ENCODE data around the gene TWNK.

Gene TWNK

DNA sequence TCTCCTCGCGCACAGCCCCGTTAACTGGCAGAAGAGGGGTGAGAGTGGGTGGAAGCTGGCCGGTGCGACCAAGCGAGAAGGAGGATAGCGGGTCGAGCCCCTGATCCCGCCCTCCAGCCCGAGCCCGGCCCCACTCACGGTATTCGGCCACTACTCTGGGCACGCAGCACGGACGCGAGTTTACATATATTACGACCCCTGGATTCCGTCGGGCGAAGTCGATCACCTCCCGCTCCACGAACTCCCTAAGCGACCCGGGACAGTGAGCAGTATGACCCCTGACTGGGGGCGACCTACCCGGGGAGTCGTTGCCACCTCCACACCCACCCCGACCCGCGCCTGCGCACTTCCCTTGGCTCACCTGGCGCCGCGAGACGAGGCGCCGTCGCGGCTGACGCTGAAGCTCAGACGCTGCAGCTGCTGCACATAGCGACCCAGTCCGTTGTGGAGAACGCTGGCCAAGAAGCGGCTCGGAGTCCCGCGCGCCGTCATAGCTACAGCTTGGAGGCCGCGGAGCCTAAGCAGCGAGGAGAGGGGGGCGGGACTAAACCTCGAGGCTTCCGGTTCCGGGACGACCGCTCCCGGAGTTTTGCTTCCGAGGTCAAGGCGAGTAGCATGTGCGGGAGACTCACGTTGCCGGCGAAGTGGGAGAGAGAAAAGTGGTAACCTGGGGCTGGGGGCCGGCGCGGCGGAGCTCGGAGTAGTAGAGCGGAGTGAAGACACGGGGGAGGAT is at the start of gene TWNK, which contains the start of gene MRPL43:
TSS of gene TWNK (plus strand) at position 592 of the 733 bp plus-strand sequence. CDS start 668 bp downstream, outside the sequence.
TSS of gene MRPL43 (minus strand) at position 546 of the 733 bp plus-strand sequence. CDS start at position 492, 54 bp downstream.
- peak; percentile 96 for FAIRE-seq
- DNase-seq (ENCODE audit: insufficient read length, low spot score): peak; percentile 89

DNA sequence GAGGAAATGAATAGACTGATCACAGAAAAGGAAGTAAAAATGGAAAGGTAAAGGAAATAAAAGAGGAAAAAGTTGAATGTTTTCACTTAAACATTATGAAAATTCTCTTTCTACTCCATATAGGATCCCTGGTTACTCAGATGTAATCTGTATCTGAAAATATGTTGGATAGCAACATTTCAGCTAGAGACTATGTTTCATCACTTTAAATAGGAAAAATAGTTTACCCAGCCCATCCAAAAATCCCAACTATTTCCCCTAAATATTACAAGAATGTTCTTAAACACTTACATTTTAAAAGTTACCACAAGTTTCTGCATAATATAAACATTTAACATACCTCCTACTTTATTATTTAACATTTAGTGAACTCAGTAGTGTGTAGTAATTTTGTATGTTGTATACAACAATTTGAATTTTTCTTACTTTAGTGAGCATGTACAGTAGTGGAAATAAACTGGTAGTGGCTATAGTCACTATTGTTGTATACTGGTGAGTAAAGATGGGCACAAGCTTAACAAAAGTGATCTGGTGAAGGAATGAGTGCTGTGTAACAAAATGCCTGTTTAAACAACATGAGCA is 47.5 kb upstream of the TWNK start:
- FAIRE-seq (no peak), DNase-seq (ENCODE audit: insufficient read length, low spot score) (no peak)

DNA sequence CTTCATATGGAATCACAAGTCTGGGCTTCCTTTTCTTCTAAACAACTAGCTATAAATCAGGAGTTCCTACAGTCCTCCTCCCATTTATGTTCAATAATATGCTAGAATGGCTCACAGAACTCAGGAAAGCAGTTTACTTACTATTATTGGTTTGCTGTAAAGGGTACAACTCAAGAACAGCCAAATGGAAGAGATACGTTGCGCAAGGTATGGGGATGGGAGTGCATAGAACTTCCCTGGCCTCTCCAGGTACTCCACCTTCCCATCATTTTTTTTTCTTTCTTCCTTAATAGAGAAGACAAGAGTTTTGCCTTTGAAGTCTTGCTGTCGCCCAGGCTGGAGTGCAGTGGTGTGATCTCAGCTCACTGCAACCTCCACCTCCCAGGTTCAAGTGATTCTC is 45.1 kb upstream of the TWNK start:
- DNase-seq (ENCODE audit: insufficient read length, low spot score): no peak
- FAIRE-seq: no peak

DNA sequence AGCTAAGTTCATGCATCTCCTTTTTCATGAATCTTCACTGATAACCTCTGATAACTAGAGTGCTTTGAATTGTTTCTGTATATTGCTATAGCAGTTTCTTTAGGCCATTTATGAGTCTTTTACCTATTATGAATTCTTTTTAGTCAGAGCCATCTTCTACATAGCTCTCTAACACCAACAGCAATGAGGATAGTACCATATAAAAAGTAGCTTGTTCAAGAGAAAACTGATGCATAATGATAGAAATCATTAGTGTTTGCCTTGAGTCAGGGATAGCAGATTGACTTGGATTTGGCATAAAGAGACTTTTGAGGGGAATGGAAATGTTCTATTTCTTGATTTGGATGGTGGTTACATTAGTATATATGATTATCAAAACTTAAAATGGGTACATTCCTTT is 43.8 kb upstream of the TWNK start:
- FAIRE-seq (no peak), DNase-seq (ENCODE audit: insufficient read length, low spot score) (no peak)

DNA sequence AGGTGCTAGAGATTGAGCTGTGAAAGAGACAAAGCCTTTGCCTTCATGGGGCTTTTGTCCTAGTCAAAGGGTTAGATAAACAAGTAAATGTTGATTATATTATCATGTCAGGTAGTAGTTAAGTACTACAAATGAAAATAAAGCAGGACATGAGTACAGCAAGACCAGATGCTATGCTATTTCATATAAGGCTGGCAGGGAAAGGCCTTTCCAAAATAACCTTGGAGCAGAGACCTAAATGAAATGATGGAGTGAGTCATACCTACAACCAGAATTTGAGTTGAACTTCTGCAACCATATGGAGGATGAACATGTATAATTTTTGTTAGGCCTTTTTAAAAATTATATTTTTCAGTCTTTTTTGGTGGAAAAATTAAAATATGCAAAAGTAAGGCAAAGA is 41.6 kb upstream of the TWNK start:
- FAIRE-seq: no peak
- no peak for DNase-seq (ENCODE audit: insufficient read length, low spot score)

DNA sequence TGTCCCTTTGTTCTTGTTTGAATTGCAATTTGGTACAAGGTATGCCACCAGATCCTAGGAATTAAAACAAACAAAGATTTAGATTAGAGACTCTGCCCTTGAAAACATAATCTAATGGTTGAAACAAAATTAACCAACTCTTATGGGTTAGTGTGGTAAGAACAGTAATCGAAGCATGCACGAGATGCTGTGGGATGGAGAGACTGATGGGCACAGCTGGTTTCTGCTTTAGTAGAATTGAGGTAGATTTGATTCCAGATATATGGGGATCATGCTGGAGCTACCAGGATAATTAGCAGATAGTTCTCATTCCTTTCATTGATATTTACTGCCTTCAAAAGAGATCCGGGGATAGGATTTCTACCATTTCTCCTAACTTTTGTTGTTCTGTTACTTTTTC is 38.4 kb upstream of the TWNK start:
- DNase-seq (ENCODE audit: insufficient read length, low spot score) (no peak), FAIRE-seq (no peak)

DNA sequence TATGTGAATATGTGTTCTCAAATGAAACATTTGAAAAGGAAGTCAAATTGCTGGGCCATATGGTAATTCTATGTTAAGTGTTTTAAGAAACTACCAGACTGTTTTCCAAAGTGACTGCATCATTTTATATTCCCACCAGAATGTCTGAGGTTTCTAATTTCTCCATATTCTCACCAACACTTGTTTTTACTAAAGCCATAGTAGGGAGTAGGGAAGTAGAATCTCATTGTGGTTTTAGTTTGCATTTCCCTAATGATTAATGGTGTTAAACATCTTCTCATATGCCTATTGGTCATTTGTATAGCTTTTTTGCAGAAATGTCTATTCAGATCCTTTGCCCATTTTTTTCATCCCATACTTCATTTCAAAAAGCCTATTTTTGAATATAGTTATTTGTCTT is 27.1 kb upstream of the TWNK start:
- no peak for FAIRE-seq

DNA sequence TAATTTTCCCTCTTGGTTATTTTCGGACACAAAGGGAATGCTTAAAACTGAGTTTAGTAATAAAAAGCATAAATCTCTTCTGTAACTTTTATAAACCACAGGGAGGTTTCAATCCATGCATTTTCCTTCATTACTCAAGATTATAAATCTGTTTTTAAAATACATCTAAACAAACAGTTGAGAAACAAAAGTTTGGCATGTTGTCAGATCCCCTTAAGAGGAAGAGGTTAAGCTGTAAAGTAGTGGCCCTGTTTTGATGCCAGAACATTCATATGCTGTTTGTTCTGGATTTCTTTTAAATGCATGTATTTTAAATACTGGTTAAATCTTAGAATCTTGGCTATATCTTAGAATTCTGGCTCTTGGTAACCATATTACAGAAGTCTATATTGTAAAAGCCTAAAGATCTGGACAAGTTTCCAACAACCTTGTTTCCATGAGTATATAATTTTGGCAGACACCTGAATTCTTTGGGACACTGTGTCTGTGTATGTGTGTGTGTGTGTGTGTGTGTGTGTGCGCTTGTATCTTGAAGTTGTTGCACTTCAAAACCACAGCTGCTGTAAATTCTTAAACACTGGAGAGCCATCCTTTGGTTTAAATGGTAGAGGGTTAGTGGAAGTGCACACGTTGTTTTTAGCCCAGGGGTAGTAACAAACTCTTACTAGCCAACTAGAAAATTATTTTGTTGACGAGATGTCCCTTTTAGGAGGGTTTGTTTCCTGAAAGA is 24.8 kb upstream of the TWNK start:
- no peak for FAIRE-seq

More for the DNA sequence above, 27.1 kb upstream of the TWNK start:
- DNase-seq (ENCODE audit: insufficient read length, low spot score): no peak

DNA sequence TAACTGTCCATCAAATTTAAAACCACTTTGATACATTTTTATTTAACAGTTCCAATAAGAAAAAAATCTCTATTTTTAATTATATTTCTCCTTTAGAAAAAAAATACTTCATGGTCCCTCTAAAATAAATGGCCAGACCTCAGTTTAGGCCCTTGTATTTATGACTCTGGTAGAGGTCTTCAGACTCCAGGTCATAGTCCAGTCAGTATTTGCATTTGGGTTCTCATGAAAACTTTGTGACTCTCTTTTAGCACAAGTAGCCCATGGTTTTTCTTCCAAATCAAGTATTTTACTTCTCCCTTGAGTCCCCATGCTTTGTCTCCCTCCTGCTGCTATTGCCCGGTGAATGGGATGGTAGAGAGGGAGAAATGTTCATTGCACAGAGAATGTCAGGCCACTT is 23.5 kb upstream of the TWNK start:
- no peak for FAIRE-seq

More for the DNA sequence above, 24.8 kb upstream of the TWNK start:
- no peak for DNase-seq (ENCODE audit: insufficient read length, low spot score)

DNA sequence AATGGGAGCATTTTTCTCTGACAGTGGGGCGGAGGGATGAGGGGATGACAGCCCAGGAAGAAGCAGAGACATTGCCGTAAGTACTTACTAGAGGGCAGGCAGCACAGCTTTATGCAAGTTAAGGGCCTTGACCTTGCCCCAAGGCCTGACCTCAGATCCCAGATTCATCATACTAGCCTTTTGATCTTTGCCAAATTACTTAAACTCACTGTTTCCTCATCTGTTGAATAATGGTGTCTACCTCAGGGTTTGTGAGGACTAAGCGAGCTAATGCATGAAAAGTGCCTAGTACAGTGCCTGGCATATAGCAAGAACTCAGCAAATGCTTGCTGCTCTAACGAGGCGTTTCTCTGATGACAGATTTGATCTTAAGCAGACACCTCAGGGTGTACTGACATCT is 21.5 kb upstream of the TWNK start:
- FAIRE-seq: no peak

More for the DNA sequence above, 23.5 kb upstream of the TWNK start:
- no peak for DNase-seq (ENCODE audit: insufficient read length, low spot score)

DNA sequence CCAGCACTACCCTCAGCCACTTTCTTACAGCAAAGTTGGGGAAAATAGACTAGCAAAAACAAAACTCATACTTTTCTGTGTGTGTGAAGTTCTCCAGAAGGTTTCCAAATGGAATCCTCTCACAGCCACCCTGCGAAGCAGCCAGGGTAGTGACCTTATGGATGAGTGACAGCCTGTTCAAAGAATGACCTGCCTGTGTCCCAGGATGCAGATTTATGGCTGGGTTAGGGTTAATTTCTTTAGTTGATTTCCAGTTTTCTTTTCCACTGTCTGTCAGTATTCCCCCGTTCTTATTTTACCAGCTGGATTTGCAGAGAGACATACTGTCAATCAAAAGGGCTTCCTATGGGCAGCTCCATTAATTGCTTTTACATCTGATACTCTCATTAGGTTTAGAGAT is 20.5 kb upstream of the TWNK start:
- no peak for FAIRE-seq

More for the DNA sequence above, 21.5 kb upstream of the TWNK start:
- no peak for DNase-seq (ENCODE audit: insufficient read length, low spot score)

DNA sequence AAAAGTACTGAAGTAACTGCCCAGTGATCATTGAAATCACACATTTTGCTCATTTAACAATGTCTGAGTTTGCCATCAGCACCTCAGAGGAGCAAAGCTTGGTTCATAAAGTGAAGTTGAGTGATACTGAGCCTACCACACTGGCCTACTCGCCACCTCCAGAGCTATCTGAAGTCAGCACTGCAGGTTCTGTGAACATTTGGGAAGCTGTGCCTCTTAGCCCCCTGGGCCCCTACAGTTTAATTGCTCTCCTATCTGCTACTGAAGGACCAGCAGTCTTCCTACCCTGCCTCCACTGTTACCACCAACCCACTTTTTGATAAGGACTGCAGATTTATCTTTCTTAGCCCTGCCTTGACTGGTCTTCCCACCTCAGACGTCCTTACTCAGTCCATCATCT is 20.0 kb upstream of the TWNK start:
- FAIRE-seq (no peak), DNase-seq (ENCODE audit: insufficient read length, low spot score) (no peak)

More for the DNA sequence above, 20.5 kb upstream of the TWNK start:
- DNase-seq (ENCODE audit: insufficient read length, low spot score): no peak

DNA sequence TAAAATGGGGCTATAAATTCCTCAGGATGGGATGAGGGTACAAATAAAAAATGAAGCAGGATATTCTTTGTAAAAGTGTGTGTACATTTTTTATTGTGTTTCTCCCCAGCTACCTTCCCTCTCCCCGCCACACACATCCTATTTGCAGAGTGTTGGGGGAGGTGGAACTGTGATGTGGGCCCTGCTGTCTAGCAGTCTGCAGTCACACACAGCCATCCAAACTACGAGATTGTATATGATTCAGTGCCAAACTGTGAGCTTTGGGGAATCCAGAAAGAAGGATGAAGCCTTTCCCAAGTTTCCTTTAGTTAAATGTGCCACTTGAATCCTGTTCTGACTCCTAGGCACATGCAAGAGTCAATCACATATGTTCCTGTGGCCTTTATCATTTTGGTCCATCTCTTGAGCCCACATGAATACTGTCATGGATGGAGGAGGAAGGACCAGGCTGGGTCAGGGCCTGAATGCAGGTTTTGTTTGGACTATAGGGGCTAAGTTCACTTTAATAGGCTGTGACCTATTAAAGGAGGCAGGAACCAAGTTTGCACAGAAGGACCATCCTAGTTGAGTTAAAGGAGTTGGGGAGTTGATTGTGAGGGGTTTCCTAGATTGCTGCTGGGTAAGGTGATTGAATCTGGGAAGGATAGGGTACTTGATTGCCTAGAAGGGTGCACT is 19.1 kb upstream of the TWNK start:
- DNase-seq (ENCODE audit: insufficient read length, low spot score): no peak
- FAIRE-seq: no peak

DNA sequence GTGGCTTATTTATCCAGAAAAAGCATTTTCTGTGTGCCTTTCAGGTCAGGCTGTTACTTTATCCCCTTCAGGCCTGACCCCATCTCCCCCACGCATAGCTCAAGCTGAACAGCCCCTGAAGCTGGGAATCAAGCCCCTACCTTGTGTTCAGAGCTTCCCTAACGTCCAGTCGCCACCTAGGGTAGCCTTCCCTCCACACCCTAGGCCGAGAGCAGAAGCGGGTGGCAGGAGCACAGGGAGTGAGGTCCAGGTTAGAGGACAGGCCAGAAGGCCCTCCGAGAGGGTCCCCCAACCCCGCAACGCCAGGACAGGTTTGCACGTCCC is 18.5 kb upstream of the TWNK start:
- DNase-seq (ENCODE audit: insufficient read length, low spot score) (no peak), FAIRE-seq (no peak)

DNA sequence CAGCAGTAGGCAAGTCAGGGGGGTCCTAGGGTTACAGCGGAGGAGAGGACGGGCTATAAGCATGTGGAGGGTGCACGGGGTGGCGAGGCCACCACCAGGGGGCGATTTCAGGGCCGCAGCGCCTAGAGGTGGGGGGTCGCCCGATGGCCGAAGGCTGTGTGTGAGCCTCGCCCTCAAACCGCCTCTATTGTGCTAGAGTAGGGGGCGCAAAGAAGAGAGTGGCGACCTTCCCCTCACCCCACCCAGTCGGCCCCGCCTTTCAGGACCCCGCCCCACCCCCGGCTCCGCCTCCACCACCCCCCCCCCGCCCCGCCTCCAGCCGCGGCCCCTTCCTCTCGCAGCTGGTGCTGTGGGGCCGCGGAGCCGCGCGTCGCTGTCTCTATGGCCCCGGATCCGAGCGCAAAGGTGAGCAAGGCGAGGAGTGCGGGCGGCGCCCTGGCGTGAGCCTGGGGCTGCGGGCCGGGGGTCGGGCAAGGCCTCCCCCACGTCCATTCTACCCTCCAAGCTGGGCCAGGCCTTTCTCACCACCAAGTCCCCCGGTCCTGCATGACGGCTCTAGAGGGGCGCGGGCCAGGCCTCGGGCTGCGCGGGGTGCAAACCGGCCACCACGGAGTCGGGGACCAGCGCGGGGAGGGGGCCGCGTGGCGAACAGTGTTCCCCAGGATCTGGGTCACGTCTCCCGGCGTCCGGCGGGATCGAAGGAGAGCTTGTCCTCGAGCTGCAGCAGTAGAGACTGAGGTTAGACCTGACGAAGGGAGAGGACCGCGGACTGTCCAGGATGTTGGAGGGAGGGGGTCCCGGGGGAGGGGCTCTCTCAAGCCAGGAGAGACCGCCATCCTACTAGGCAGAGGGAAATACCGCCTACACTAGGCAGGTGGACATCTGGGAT is 17.9 kb upstream of the TWNK start, which contains the start of gene SEMA4G:
TSS of gene SEMA4G (plus strand) at position 318 of the 889 bp plus-strand sequence. CDS start 3,409 bp downstream, outside the sequence.
- FAIRE-seq: peak; percentile 28
- peak; percentile 61 for DNase-seq (ENCODE audit: insufficient read length, low spot score)

DNA sequence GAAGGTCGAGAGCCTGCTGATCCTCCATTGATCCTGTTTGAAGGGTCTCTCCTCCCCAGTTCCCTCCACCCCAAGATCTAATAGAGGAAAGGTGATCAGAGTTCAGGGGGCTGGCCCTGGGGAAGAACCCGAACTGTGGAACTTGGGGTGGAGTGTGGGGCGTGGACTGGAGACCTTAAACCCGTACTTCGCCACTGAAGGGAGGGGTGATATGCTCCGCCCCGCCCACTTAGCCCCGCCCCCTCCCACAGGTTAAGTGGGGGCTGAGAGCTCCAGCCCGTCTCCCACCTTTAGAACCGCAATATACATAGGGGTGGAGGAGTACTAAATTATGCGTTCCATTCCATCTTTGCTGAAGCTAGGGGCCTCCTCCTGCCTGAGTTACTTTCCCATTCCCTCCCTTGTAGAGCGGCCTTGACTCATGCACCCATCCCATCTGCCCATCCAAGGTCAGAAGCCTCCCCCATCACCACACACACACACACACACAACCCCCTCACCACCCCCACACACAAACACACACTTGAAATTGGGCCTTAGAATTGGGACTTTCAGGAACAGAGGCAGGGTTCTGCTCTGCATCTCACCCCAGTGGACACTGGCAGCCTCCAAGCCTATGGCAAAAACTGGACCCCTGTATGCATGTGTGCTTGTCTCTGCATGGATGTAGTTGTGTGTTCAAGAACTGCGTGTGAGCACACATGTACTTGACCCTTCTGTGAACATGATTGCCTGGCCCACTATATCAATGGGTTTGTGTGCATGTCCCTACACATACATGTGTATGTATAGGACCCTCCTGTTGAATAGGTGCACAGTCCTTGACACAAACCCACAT is 17.0 kb upstream of the TWNK start:
- DNase-seq (ENCODE audit: insufficient read length, low spot score) (no peak), FAIRE-seq (peak; percentile 71)

DNA sequence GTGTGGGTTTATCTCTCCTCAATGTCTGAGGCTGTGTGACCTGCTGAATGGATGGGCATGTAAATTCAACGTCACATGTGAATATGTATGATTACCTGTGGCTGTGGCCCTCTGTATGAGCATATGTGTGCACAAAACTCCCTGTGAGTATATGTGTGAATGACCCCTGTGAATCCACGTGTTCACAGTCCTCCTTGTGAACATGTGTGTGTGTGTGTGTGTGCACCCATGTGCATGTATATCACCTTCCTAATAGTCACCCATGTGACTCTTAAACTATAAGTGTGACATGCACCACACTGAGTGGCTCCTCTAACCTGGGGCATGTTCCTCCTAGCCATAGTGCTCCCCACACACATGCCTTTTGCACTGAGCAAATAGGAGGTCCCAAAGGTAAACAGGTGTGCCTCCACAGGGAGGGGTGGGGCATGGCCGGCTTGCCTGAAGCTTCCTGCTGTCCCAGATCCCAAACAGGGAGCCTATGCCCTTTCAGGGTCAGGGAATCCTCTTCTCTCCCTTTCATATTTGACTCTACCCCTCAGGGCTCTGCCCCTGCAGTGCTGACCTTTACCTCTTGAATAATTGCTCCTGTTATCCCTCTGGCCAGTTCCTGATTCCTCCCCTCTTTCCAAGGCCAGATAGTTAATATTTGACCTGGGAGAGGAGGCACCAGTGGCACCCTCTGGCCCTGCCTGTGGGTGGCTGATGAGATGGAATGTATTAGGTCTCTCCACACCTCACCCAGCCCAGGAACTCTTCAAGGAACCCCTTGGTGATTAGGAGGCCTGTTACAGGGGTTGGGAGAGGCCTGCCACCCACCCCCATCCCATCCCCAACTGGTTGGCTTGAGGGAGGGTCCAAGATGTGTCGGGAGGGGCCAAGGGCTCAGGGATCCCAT is 16.2 kb upstream of the TWNK start:
- DNase-seq (ENCODE audit: insufficient read length, low spot score) (no peak), FAIRE-seq (no peak)

Measured in HTR-8/SVneo (cell line).